GM20000 (cell line): ENCODE data around the gene KCTD18.

Experiments used
- DNase-seq: peaks from one replicate; pipeline ENCODE4 v3.0.0; 2012; ENCODE audit warnings: low spot score
- CTCF ChIP-seq: IDR thresholded peaks from 2 replicates; pipeline ENCODE4 v1.5.1; 2012; ENCODE audit warnings: mild to moderate bottlenecking, control low read depth; ENCODE audit errors: extremely low read depth, missing control alignments

KCTD18 gene

GRCh38 chr2:200477667-200478131, 32.2 kb downstream of the KCTD18 start:
- DNase-seq = no peak
- no peak for TF ChIP-seq CTCF

- no peak for TF ChIP-seq CTCF
- DNase-seq = no peak
Measured at GRCh38 chr2:200476836-200477235, 33.0 kb downstream of the KCTD18 start.

- DNase-seq = no peak
- TF ChIP-seq CTCF = no peak
Measured at GRCh38 chr2:200475795-200476194, 34.1 kb downstream of the KCTD18 start.

GRCh38 chr2:200472853-200473464, 36.9 kb downstream of the KCTD18 start:
- no peak for DNase-seq
- no peak for TF ChIP-seq CTCF

GRCh38 chr2:200471928-200472645, 37.8 kb downstream of the KCTD18 start:
- TF ChIP-seq CTCF = no peak
- DNase-seq = peak; percentile 41

GRCh38 chr2:200471324-200471848, 38.5 kb downstream of the KCTD18 start:
- peak; percentile 71 for DNase-seq
- peak; percentile 51 for TF ChIP-seq CTCF

GRCh38 chr2:200470230-200470629, 39.6 kb downstream of the KCTD18 start:
- DNase-seq = no peak
- TF ChIP-seq CTCF = no peak
